HL-60 (cell line): ENCODE results near the gene PLAU.

Source experiments
- DNase-seq, 2 experiments: peaks; one replicate each; pipeline ENCODE4 v3.0.0-alpha.2; 2010 to 2020; ENCODE audit warnings: low read depth in 1 of 2, low spot score in 1 of 2
- H3K27ac ChIP-seq: fragments of 250-450 bp; sonication (Bioruptor Pico); replicated peaks from 2 replicates; pipeline ENCODE4 v1.5.1; 2020; ENCODE audit warnings: mild to moderate bottlenecking, moderate library complexity
- H3K27me3 ChIP-seq: fragments of 250-450 bp; sonication (Bioruptor Pico); 2 replicates; pipeline ENCODE4 v1.5.1; 2021; ENCODE audit warnings: mild to moderate bottlenecking, moderate library complexity; ENCODE audit not compliant: insufficient read depth, poor library complexity, severe bottlenecking
- H3K4me3 ChIP-seq: replicated peaks from 2 replicates; pipeline ENCODE4 v1.5.1; 2011; ENCODE audit warnings: mild to moderate bottlenecking, control low read depth, low read length; ENCODE audit not compliant: insufficient read depth
- GABPA ChIP-seq: IDR thresholded peaks from 2 replicates; pipeline ENCODE4 v1.6.1; 2012; ENCODE audit warnings: low read depth
- POLR2AphosphoS5 ChIP-seq: IDR thresholded peaks from 2 replicates; pipeline ENCODE4 v1.6.1; 2012; ENCODE audit warnings: low read depth
- SPI1 ChIP-seq: IDR thresholded peaks from 2 replicates; pipeline ENCODE4 v1.6.1; 2012; ENCODE audit warnings: low read depth, mild to moderate bottlenecking, borderline replicate concordance
- TF ChIP-seq, protein P1 (sequence below): IDR thresholded peaks from one replicate; pipeline ENCODE4 v1.5.1; 2011; ENCODE audit warnings: low read length, control low read depth, inconsistent platforms; ENCODE audit not compliant: insufficient read depth
- TF ChIP-seq, protein P2 (sequence below): IDR thresholded peaks from 2 replicates; pipeline ENCODE4 v1.6.1; 2012; ENCODE audit warnings: low read depth; ENCODE audit not compliant: insufficient replicate concordance

PLAU gene

DNA sequence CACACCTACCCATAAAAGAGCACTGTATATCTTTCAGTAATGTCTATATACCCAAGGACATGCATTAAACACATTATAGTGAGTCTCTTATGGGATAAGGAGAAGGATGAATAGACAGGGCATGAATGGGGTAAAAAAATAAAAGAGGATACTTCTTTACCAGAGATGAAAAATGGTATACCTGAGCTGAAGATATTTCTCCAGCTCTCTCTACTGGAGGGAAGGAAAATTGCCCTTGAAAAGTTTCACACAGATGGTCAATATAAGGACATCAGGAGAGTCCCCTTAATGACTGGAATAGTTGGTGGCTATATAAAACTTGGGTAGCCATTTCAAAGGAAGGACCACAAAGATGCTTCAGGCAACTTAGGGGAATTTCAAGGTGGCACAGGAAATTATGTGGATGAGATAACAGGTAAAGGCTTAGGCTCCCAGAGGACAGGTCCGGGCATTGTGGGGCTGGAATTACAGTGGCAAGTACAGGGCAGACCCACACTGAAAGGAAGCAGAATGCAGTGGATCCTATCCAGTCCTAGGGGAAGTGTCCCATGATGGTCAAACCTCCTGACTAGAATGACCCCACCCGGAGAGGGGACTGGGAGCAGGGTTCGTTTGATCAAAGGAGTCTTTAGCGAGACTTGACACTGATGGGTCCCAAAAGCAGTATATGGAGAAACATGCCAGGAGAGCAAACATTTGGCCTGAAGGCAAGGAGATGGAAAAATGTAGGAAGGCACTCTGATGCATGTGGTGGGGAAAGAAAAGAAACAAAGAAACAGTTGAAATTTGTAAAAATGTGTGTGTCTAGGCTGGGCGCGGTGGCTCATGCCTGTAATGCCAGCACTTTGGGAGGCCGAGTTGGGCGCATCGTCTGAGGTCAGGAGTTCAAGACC lies 35.6 kb downstream of the PLAU start:
- TF ChIP-seq SPI1 (no peak), GABPA (no peak)
- TF ChIP-seq, protein P1, sequence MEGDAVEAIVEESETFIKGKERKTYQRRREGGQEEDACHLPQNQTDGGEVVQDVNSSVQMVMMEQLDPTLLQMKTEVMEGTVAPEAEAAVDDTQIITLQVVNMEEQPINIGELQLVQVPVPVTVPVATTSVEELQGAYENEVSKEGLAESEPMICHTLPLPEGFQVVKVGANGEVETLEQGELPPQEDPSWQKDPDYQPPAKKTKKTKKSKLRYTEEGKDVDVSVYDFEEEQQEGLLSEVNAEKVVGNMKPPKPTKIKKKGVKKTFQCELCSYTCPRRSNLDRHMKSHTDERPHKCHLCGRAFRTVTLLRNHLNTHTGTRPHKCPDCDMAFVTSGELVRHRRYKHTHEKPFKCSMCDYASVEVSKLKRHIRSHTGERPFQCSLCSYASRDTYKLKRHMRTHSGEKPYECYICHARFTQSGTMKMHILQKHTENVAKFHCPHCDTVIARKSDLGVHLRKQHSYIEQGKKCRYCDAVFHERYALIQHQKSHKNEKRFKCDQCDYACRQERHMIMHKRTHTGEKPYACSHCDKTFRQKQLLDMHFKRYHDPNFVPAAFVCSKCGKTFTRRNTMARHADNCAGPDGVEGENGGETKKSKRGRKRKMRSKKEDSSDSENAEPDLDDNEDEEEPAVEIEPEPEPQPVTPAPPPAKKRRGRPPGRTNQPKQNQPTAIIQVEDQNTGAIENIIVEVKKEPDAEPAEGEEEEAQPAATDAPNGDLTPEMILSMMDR = no peak
- TF ChIP-seq, protein P2, sequence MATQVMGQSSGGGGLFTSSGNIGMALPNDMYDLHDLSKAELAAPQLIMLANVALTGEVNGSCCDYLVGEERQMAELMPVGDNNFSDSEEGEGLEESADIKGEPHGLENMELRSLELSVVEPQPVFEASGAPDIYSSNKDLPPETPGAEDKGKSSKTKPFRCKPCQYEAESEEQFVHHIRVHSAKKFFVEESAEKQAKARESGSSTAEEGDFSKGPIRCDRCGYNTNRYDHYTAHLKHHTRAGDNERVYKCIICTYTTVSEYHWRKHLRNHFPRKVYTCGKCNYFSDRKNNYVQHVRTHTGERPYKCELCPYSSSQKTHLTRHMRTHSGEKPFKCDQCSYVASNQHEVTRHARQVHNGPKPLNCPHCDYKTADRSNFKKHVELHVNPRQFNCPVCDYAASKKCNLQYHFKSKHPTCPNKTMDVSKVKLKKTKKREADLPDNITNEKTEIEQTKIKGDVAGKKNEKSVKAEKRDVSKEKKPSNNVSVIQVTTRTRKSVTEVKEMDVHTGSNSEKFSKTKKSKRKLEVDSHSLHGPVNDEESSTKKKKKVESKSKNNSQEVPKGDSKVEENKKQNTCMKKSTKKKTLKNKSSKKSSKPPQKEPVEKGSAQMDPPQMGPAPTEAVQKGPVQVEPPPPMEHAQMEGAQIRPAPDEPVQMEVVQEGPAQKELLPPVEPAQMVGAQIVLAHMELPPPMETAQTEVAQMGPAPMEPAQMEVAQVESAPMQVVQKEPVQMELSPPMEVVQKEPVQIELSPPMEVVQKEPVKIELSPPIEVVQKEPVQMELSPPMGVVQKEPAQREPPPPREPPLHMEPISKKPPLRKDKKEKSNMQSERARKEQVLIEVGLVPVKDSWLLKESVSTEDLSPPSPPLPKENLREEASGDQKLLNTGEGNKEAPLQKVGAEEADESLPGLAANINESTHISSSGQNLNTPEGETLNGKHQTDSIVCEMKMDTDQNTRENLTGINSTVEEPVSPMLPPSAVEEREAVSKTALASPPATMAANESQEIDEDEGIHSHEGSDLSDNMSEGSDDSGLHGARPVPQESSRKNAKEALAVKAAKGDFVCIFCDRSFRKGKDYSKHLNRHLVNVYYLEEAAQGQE = no peak
- no peaks in the 10 kb centered on the region for H3K27me3 ChIP-seq
- no peak for DNase-seq
- no peak overlapping the region for H3K4me3 ChIP-seq
- H3K27ac ChIP-seq = no peak overlapping the region

DNA sequence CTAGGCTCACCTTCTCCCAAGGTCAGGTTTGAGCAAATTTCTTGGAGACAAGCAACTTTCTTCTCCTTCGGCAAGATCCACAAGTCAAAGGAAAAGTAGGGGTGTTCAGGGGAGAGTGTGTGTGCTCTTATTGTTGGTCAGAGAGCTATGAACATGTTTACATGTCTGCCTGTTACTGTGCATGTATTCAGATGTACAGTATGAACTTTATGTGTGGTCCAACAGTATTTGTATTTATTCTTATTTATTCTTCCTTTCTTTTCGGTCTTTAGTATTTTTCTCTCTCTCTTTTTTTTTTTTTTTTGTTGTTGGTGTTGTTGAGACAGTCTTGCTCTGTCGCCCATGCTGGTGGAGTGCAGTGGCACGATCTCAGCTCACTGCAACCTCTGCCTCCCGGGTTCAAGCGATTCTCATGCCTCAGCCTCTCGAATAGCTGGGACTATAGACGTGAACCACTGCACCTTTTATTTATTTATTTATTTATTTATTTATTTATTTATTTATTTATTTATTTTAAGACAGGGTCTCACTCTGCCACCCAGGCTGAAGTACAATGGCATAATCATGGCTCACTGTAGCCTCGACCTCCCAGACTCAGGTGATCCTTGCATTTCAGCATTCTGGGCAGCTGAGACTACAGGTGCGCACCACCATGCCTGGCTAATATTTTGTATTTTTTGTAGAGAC lies 38.2 kb downstream of the PLAU start:
- no peak overlapping the region for H3K4me3 ChIP-seq
- no peak for DNase-seq
- H3K27me3 ChIP-seq = no peaks in the 10 kb centered on the region
- TF ChIP-seq, protein P1 = no peak
- TF ChIP-seq SPI1 (no peak), POLR2AphosphoS5 (no peak), GABPA (no peak)
- TF ChIP-seq, protein P2 = no peak
- H3K27ac ChIP-seq = no peak overlapping the region

DNA sequence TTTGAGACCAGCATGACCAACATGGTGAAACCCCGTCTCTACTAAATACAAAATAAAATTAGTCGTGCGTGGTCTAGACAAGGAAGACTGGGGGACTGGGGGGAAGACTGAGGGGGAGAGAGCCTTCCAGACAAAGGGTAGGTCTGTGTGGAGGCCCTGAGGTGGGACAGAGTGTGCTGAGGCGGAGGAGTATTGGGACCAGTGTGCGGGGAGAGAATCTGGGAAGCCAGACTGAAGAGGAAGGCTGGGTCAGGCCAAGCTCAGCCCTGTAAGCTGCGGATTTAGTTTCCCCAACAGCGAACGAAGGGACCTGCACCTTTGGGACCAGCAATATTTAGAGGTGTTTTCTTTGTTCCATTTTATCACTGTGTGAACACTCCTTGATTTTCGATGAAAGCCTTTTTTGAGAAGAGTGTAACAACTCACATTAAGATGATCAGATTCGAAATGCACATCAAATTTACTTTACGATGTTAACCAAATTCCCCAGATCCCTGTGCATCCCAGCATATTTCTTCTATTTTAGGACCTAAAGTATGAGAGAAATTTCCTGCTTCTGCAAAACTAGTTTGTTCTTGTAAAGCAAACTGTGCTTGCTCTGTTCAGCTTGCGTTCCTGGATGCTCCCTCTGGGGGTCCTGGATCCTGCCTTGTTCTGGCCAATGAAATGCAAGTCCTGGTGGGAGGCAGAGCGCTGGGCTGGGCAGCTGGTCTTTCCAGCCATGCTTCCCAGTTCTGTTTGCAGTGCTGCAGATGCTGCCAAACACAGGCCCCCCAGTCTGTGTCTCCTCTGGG lies 39.4 kb downstream of the PLAU start:
- H3K27ac ChIP-seq = no peak overlapping the region
- no peak overlapping the region for H3K4me3 ChIP-seq
- no peak for DNase-seq
- TF ChIP-seq, protein P1 = no peak
- no peak for TF ChIP-seq GABPA
- no peak for TF ChIP-seq POLR2AphosphoS5
- TF ChIP-seq, protein P2 = no peak
- TF ChIP-seq SPI1 = no peak
- no peaks in the 10 kb centered on the region for H3K27me3 ChIP-seq
